GM08714 (cell line): Measurements from ENCODE around the gene IVNS1ABP.

Experiments used
- H3K4me3 ChIP-seq: fragments of 200-500 bp; sonication (Bioruptor generic); 2 replicates; pipeline ENCODE4 v1.5.1; 2014; ENCODE audit warnings: mild to moderate bottlenecking, low read length, inconsistent platforms
- ZNF274 ChIP-seq: IDR thresholded peaks from 2 replicates; pipeline ENCODE4 v1.6.1; 2012; ENCODE audit warnings: mild to moderate bottlenecking, low read depth, low read length

IVNS1ABP gene

DNA sequence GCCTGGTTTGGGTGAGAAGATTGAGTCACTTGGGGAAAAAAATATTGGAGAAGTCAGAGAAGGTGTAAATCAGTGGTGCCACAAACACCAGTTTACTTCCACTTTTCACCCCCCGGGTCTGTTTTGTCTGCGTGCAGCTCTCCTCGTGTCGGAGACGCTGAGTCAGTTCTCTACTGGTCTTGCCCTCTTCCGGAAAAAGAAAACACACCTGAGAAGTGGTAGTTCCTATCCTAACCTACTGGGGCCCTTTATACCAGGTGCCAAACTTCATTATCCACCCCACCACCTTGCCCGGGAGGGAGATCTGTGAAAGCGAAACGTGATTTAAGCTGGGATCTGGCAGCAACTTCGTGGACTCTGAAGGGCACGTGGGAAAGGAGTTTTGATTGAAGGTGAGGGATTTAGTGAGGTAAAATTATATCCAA, 855 bp upstream of the IVNS1ABP start:
- peak overlapping the region; percentile 89 for H3K4me3 ChIP-seq
- no peak for TF ChIP-seq ZNF274

GRCh38 chr1:185316163-185317033, 645 bp downstream of the IVNS1ABP start:
- H3K4me3 ChIP-seq, result peak overlapping the region; percentile 82
- no peak for TF ChIP-seq ZNF274

GRCh38 chr1:185315445-185316071, 1.5 kb downstream of the IVNS1ABP start:
- no peak for TF ChIP-seq ZNF274
- H3K4me3 ChIP-seq, result peak overlapping the region; percentile 82

- no peak for TF ChIP-seq ZNF274
- peak overlapping the region; percentile 82; the same call in 1 of the 2 replicates for H3K4me3 ChIP-seq
Observed at GRCh38 chr1:185314411-185314810, 2.6 kb downstream of the IVNS1ABP start.

DNA sequence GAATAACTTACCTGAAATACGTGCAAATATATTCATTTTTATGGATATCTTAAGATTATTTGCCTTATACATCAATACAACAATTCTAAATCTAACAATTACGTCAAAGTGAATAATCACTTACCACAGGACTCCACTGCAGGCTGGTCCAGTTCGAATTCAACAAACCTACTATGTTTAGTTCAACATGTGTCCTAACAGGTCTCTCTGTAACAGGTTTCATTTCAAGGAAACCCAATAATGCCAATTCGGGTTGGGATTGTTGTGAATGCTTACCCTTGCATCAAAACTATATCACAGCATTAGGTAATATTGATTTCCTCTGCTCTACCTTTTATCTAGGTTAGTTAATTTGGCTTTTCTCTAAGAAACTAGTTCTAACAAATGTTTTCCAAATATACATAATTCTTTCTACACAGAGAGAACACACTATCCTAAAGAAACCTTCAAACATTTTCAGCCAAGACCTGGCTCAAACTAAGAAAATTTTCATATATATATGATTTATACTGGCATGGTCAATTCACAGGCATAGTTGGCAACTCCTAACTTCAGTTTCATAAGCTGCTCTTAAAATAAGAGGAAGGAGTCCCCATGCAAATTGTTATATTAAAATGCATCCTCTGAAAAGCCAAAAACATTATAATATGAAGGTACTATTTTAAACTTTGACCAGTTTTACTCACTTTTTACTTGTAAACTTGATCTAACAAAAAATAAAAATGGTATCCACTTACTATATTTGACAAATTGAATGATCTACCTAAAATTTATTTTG, 4.5 kb downstream of the IVNS1ABP start:
- H3K4me3 ChIP-seq, result no peak overlapping the region; the same call in 1 of the 2 replicates
- TF ChIP-seq ZNF274, result no peak

GRCh38 chr1:185311589-185312225, 5.3 kb downstream of the IVNS1ABP start:
- no peak overlapping the region; the same call in 1 of the 2 replicates for H3K4me3 ChIP-seq

GRCh38 chr1:185309566-185309965, 7.5 kb downstream of the IVNS1ABP start:
- no peak overlapping the region for H3K4me3 ChIP-seq
- TF ChIP-seq ZNF274, result no peak

More at GRCh38 chr1:185311589-185312225, 5.3 kb downstream of the IVNS1ABP start:
- TF ChIP-seq ZNF274, result no peak

- no peak overlapping the region for H3K4me3 ChIP-seq
- TF ChIP-seq ZNF274, result no peak
Observed at GRCh38 chr1:185308126-185308525, 8.9 kb downstream of the IVNS1ABP start.

- TF ChIP-seq ZNF274, result no peak
- no peak overlapping the region for H3K4me3 ChIP-seq
Observed at GRCh38 chr1:185305419-185305818, 11.6 kb downstream of the IVNS1ABP start.

DNA sequence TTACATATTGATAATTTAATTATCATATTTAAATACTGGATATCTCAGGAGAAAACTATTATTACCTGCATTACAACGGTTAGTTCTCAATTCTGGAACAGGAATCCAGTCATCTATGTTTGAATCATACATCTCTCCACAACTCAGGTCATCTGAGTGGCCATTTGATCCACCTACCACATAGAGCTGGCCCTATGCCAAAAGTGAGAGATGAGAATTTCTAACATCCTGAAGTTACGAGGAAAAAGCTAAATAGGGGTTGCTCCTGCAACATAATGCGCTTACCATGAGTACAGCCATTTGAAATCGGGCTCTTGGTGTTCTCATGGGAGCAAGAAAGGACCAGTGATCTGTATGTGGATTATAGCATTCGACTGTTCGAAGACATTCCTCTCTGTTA, 16.9 kb downstream of the IVNS1ABP start:
- TF ChIP-seq ZNF274, result no peak
- no peak overlapping the region for H3K4me3 ChIP-seq

- no peak for TF ChIP-seq ZNF274
- H3K4me3 ChIP-seq, result no peak overlapping the region
Observed at GRCh38 chr1:185297982-185298381, 19.1 kb downstream of the IVNS1ABP start.

GRCh38 chr1:185295091-185295490, 22.0 kb downstream of the IVNS1ABP start:
- no peak for TF ChIP-seq ZNF274
- H3K4me3 ChIP-seq, result no peak overlapping the region

DNA sequence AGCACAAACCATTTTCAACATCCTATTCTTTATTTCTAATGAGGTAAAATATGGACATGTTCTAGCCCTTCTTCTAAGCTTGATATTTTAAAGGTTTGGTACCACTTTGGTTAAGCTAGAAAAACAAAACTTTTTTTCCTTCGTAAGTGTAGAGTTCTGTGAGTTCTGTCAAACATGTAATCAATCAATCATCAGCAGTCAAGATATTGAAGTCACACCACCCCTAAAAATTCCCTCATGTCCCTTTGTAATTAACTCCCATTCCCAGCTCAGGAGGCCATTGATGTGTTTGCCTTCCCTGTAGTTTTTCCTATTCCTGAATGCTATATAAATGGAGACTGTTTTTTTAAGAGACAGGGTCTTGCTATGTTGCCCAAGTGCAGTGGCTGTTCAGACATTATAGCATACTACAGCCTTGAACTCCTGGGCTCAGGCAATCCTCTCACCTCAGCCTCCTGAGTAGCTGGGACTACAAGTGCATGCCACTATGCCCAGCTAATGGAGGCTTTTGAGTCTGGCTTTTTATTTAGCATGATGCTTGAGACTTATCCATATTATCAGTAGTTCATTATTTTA, 23.0 kb downstream of the IVNS1ABP start:
- no peak overlapping the region for H3K4me3 ChIP-seq
- no peak for TF ChIP-seq ZNF274

DNA sequence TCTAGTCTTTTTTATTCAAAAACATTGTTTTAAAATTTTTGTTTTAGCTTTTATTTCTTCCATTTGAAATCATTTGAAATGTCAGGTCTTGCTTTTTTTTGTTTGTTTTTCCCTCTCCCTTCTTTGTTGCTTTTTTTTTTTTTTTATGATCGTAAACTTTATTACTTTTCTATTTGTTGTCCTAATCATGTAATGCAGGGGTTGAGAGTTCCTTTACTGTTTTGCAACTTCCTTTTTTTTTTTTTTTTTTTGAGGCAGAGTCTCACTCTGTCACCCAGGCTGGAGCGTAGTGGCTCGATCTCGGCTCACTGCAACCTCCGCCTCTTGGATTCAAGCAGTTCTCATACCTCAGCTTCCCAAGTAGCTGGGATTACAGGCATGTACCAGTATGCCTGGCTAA, 24.8 kb downstream of the IVNS1ABP start:
- no peak overlapping the region for H3K4me3 ChIP-seq
- TF ChIP-seq ZNF274, result no peak

DNA sequence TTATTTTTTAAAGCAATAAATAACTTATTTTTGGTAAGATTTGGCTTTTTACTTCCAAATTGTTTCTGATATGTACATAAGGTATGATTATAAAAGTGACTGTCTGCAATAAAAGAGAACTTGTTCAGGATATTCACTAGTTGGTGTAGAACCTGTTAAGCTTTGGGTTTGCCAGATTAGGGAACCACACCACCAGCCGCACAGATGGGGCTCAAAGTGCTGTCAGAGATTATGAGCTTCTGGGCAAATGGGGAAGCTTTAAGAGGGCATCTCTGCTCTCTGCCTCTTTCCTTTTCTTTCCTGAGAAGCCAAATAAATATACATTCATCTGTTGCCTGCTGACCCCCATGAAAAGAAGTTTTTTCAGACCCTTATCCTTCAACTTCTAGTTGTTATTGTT, 25.4 kb downstream of the IVNS1ABP start:
- no peak overlapping the region for H3K4me3 ChIP-seq
- no peak for TF ChIP-seq ZNF274
